Measurements from ENCODE around the gene SNN.

The SNN gene

DNA sequence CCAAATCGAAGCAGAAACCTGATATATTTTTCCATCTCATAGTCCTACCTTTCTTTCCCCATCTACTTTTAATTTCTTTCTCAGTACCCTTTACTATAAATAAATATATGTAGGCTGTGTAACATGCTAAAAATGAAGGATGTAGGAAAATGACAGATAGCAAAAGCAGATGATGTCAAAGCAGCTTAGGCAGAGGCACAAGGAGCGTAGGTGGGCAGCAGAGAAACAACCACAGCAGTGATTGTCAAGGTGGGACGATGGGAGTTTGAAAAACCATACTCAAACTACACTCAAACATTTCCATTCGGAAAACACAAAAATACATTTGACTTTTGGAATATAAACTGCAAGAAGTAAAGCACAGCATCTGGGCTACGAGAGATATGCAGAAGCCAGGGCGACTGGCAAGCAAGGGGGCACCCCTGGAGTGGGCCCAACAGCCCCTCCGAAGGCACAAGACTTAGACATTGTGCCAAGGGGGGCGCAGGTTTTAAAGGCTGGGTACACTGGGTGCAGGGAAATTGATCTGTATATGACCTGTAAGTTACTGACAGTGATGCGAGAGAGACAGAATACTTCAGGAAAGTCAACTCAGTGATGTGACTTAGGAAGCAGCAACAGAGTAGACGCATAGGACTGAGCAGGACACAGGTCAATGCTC lies 31.1 kb downstream of the SNN start:
- Histone ChIP-seq H3K4me3 (ENCODE audit: low read length) (no peak overlapping the region), H3K9ac (ENCODE audit: low read depth, low read length) (no peak overlapping the region), H3K9me3 (replicated peaks; ENCODE audit: low read length) (no peaks in the 10 kb centered on the region), H3K27me3 (ENCODE audit: control insufficient read depth, insufficient read depth, low read length) (no peaks in the 10 kb centered on the region), H3K36me3 (ENCODE audit: insufficient read depth, low read length) (peaks cover 64% of the 10 kb centered on the region), H3K4me2 (ENCODE audit: low read length) (no peak overlapping the region), H3K4me1 (ENCODE audit: control insufficient read depth, insufficient read depth, low read length) (no peaks in the 10 kb centered on the region)

DNA sequence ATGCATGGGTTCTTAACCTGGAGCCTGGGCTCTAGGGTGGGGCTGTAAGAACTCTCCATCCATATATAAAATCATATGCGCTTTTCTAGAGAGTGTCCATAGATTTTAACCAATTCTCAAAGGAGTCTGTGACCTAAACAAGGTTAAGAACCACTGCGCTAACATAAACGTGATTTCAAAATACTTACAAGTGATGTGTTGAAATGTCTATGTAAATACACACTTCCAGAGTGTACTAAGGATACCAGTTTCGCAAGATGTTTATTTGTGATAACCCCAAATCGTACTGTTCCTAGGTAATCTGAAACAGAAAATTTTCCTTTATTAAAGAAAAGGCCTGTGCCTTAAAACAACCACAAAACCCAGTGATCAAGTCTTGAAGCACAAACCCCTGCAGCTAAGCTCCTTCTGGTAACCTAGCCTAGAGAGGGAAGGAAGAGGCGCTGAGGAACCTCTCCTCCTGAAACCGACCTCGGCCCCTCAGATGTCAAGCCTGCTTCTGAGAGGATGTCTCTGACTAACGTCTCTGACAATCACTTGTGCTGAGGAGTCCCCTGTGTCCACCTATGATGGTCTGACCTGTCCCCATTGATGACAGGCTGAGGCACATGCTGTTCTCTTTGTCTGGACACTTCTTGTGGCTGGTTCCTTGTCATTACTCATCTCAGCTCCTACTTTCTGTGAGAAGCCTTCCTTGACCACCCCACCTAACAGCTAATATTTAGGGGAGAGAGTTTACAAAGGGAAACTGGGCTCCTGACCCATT lies 32.2 kb downstream of the SNN start:
- Histone ChIP-seq H3K4me3 (ENCODE audit: low read length) (no peak overlapping the region), H3K9me3 (replicated peaks; ENCODE audit: low read length) (no peaks in the 10 kb centered on the region), H3K27me3 (ENCODE audit: control insufficient read depth, insufficient read depth, low read length) (no peaks in the 10 kb centered on the region), H3K4me1 (ENCODE audit: control insufficient read depth, insufficient read depth, low read length) (no peaks in the 10 kb centered on the region), H3K4me2 (ENCODE audit: low read length) (no peak overlapping the region), H3K36me3 (ENCODE audit: insufficient read depth, low read length) (peaks cover 59% of the 10 kb centered on the region), H3K9ac (ENCODE audit: low read depth, low read length) (no peak overlapping the region)

DNA sequence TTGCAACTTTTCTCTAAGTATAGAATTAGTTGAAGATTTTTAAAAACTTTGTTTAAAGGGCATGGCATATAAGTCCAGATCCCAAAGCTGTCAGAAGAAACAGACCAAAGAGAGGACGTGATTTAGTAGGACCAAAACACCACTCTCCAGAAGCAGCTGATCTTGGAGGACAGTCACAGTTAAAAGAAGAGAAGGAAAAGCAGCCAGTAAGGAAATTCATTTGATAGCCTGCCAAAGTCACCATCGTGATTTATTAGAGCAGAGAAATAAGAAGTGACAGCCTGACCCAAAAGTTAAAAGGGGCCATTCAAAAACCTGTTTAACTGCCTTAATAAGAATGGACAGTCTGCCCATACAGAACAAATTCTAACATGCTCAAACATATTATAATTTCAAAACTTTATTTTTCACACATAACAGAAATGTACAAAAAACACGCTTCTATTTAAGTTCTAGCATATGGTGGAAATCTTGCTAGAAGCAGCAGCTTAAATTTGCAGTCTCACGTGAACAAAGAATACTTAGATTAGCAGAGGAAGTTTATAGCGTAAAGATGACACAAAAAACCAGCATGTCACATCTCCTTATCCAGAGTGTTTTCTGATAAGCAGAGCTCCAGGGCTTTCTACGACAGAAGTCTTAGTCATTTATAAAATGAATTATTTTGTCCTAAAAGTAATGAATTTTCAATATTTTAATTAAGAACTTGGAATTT lies 37.2 kb downstream of the SNN start:
- Histone ChIP-seq H3K4me3 (ENCODE audit: low read length) (no peak overlapping the region), H3K9me3 (replicated peaks; ENCODE audit: low read length) (no peaks in the 10 kb centered on the region), H3K4me1 (ENCODE audit: control insufficient read depth, insufficient read depth, low read length) (peaks cover 10% of the 10 kb centered on the region), H3K36me3 (ENCODE audit: insufficient read depth, low read length) (peaks cover 25% of the 10 kb centered on the region), H3K9ac (ENCODE audit: low read depth, low read length) (no peak overlapping the region), H3K4me2 (ENCODE audit: low read length) (no peak overlapping the region), H3K27me3 (ENCODE audit: control insufficient read depth, insufficient read depth, low read length) (no peaks in the 10 kb centered on the region)

DNA sequence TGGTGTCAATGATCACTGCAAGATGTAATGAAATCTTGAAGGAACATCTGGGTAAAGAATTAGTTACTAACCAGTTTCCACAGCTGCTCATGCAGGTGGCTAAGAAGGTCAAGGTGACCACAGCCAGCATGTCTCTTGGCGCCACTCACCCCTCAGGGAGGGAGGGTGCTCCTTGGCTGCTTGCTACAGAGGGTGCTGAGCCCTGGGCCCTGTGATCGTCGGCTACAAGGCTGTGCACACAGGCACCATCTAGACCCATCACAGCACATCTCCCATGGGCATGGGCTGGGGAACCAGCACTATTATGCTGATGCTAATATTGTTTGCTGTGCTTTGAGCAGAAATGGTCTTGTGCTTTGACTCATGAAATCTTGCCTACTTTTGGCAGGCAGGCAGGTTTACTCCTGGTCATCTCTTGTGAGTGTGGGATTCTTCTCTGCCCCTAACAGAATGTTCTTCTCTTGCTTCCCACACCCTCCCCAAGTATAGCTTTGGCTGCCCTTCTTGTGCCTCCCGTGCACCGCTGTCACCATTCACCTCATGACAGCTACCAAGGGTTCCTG lies 38.0 kb downstream of the SNN start:
- Histone ChIP-seq H3K4me2 (ENCODE audit: low read length) (no peak overlapping the region), H3K36me3 (ENCODE audit: insufficient read depth, low read length) (peaks cover 20% of the 10 kb centered on the region), H3K27me3 (ENCODE audit: control insufficient read depth, insufficient read depth, low read length) (no peaks in the 10 kb centered on the region), H3K9ac (ENCODE audit: low read depth, low read length) (no peak overlapping the region), H3K4me3 (ENCODE audit: low read length) (no peak overlapping the region), H3K9me3 (replicated peaks; ENCODE audit: low read length) (no peaks in the 10 kb centered on the region), H3K4me1 (ENCODE audit: control insufficient read depth, insufficient read depth, low read length) (peaks cover 10% of the 10 kb centered on the region)

DNA sequence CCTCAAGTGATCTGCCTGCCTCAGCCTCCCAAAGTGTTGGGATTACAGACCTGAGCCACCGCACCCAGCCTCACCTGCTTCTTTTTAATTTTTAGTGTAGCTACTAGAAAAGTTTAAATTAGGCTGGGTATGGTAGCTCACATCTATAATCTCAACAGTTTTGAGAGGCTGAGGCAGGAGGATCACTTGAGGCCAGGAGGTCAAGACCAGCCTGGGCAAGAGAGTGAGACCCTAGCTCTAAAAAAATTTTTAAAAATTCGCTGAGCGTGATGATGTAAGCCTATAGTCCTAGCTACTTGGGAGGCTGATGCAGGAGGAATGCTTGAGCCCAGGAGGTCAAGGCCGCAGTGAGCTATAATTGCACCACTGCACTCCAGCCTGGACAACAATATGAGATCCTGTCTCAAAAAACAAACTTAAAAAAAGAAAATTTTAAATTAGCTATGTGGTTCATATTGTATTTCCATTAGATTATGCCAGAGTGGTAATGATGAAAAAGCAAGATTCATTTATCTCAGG lies 39.5 kb downstream of the SNN start:
- Histone ChIP-seq H3K36me3 (ENCODE audit: insufficient read depth, low read length) (peaks cover 24% of the 10 kb centered on the region), H3K4me1 (ENCODE audit: control insufficient read depth, insufficient read depth, low read length) (peaks cover 10% of the 10 kb centered on the region), H3K9ac (ENCODE audit: low read depth, low read length) (no peak overlapping the region)

DNA sequence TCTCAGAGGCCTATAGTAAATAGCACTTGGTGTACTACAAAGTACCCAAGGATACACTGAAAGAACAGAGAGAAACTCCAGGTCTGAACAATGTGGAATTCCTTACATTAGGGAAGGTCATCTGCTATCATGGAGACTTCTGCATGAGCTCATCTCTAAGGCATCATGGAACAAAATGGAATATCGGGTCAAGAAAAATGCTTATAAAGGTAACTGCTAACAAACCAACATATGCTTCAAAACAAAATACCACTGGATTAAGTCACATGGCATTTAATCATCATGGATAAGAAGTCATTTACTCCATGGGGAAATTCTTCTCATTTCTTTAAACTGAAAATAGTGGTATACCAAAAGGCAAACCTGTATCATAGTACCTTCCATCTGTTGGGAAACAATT lies 40.2 kb downstream of the SNN start:
- Histone ChIP-seq H3K4me1 (ENCODE audit: control insufficient read depth, insufficient read depth, low read length) (peaks cover 10% of the 10 kb centered on the region), H3K4me2 (ENCODE audit: low read length) (no peak overlapping the region), H3K9ac (ENCODE audit: low read depth, low read length) (no peak overlapping the region), H3K4me3 (ENCODE audit: low read length) (no peak overlapping the region), H3K27me3 (ENCODE audit: control insufficient read depth, insufficient read depth, low read length) (no peaks in the 10 kb centered on the region), H3K9me3 (replicated peaks; ENCODE audit: low read length) (no peaks in the 10 kb centered on the region), H3K36me3 (ENCODE audit: insufficient read depth, low read length) (peaks cover 22% of the 10 kb centered on the region)

More for the DNA sequence above, 39.5 kb downstream of the SNN start:
- H3K4me3 ChIP-seq (ENCODE audit: low read length), result no peak overlapping the region
- H3K27me3 ChIP-seq (ENCODE audit: control insufficient read depth, insufficient read depth, low read length), result no peaks in the 10 kb centered on the region
- no peaks in the 10 kb centered on the region for H3K9me3 ChIP-seq (replicated peaks; ENCODE audit: low read length)
- no peak overlapping the region for H3K4me2 ChIP-seq (ENCODE audit: low read length)

DNA sequence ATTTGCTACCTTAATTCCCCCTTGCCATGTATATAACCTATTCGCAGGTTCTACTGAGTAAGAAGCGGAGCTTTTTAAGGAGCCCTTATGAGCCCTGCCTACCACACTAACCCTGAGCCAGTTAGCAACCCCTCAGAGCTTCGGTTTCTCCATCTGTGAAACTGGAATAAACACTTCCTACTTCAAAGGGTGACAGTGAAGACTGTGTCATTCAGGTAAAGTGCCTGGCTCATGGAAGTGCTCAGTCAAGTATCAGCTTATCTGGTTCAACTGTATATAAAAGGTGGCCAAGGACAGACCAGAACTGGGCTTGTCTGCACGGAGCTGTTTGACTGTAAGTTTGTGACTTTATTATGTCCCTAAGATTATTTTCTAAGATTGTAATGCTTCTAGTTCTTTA lies 43.4 kb downstream of the SNN start:
- H3K27me3 ChIP-seq (ENCODE audit: control insufficient read depth, insufficient read depth, low read length), result no peaks in the 10 kb centered on the region
- peaks cover 21% of the 10 kb centered on the region for H3K36me3 ChIP-seq (ENCODE audit: insufficient read depth, low read length)
- no peak overlapping the region for H3K9ac ChIP-seq (ENCODE audit: low read depth, low read length)

DNA sequence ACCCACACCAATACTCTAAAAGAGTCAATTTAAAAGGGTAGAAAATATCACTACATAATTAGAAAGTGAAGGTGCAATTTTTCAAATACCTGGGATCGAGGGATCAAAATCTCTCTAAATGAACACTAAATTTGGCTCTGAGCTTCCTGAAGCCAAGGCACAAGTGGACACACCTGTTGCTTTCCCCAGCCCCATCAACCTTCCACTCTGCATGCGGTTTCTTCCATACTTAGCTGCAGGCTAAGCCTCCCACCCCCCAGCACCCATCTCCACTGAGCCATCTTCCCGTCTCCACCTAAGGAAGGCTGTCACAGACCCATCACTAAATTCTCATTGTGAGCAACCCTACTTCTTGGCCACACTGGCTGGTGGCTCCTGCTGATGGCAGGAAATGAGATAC lies 43.9 kb downstream of the SNN start:
- Histone ChIP-seq H3K27me3 (ENCODE audit: control insufficient read depth, insufficient read depth, low read length) (no peaks in the 10 kb centered on the region), H3K9me3 (replicated peaks; ENCODE audit: low read length) (no peaks in the 10 kb centered on the region), H3K9ac (ENCODE audit: low read depth, low read length) (no peak overlapping the region), H3K4me1 (ENCODE audit: control insufficient read depth, insufficient read depth, low read length) (peaks cover 10% of the 10 kb centered on the region), H3K4me3 (ENCODE audit: low read length) (no peak overlapping the region), H3K4me2 (ENCODE audit: low read length) (no peak overlapping the region), H3K36me3 (ENCODE audit: insufficient read depth, low read length) (peaks cover 21% of the 10 kb centered on the region)

More for the DNA sequence above, 43.4 kb downstream of the SNN start:
- H3K4me2 ChIP-seq (ENCODE audit: low read length), result no peak overlapping the region
- H3K4me1 ChIP-seq (ENCODE audit: control insufficient read depth, insufficient read depth, low read length), result peaks cover 10% of the 10 kb centered on the region
- no peak overlapping the region for H3K4me3 ChIP-seq (ENCODE audit: low read length)
- no peaks in the 10 kb centered on the region for H3K9me3 ChIP-seq (replicated peaks; ENCODE audit: low read length)

DNA sequence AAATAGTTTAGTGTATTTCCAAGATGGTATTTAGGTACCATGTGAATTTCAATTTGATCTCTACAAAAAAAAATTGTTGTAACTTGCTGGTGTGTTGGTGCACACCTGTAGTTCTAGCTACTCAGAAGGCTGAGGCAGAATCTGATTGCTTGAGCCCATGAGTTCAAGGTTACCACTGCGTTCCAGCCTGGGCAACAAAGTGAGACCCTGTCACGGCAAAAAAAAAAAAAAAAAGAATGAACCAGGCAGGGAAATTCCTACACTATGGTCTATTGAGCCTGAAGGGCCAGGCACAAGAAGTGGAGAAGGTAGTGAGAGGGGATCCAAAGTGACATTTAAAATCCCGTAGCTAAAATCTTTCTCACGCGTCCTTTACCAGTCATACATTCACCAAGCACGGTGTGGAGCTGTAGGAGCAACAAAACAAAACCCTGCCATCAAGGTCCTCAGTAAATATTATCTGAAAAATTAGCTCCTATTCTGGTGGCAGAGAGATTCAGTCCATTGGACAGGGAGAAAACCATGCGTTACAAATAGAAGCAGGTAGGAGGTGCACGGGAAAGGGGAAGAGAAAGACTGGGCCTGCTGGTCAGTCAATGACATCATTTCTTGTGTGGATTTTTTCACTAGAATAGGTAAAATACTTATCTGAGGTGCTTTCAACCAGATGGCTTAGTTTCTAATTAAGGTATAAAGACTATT lies 47.1 kb downstream of the SNN start:
- H3K27me3 ChIP-seq (ENCODE audit: control insufficient read depth, insufficient read depth, low read length), result no peaks in the 10 kb centered on the region
- no peak overlapping the region for H3K4me2 ChIP-seq (ENCODE audit: low read length)
- H3K4me3 ChIP-seq (ENCODE audit: low read length), result no peak overlapping the region
- H3K4me1 ChIP-seq (ENCODE audit: control insufficient read depth, insufficient read depth, low read length), result no peaks in the 10 kb centered on the region
- no peak overlapping the region for H3K9ac ChIP-seq (ENCODE audit: low read depth, low read length)
- peaks cover 29% of the 10 kb centered on the region for H3K36me3 ChIP-seq (ENCODE audit: insufficient read depth, low read length)
- no peaks in the 10 kb centered on the region for H3K9me3 ChIP-seq (replicated peaks; ENCODE audit: low read length)

DNA sequence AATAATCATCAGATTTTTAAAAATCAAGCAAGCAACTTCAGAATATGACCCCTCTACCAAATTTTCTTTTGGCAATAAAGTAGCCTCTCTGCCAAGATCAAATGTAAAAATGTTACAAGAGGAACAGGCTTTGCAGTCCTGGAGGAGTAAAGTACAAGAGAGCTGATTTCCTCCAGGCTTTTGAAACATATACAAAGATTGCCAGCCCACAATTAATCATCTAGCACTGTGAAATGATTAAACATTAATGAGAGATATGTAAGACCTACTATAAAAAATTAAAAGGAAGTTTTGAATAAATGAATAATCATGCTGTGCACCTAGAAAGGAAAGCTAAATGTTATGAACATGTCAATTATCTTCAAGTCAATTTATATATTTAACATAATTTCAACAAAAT lies 48.1 kb downstream of the SNN start:
- Histone ChIP-seq H3K27me3 (ENCODE audit: control insufficient read depth, insufficient read depth, low read length) (no peaks in the 10 kb centered on the region), H3K4me2 (ENCODE audit: low read length) (no peak overlapping the region), H3K9me3 (replicated peaks; ENCODE audit: low read length) (no peaks in the 10 kb centered on the region), H3K4me1 (ENCODE audit: control insufficient read depth, insufficient read depth, low read length) (no peaks in the 10 kb centered on the region), H3K36me3 (ENCODE audit: insufficient read depth, low read length) (peaks cover 34% of the 10 kb centered on the region), H3K4me3 (ENCODE audit: low read length) (no peak overlapping the region), H3K9ac (ENCODE audit: low read depth, low read length) (no peak overlapping the region)

DNA sequence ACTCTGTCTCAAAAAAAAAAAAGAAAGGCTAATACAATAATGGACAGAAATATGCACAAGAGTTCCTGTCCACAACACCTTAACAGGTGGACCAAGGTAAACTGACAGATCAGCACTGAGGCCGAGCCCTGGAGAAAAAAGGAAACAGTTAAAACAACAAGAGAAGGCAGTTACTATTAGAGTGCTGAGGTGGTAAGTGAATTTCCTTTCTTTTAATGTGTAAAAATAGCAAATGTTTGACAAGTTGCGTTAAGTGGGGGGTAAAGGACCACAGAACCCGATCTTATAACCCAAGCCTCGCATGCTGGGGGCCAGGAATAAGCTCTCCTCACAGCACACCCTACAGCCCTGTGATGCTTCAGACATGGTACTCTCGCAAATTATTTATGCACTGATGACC lies 49.6 kb downstream of the SNN start:
- Histone ChIP-seq H3K4me3 (ENCODE audit: low read length) (no peak overlapping the region), H3K4me2 (ENCODE audit: low read length) (no peak overlapping the region), H3K36me3 (ENCODE audit: insufficient read depth, low read length) (peaks cover 42% of the 10 kb centered on the region), H3K9ac (ENCODE audit: low read depth, low read length) (no peak overlapping the region), H3K9me3 (replicated peaks; ENCODE audit: low read length) (no peaks in the 10 kb centered on the region), H3K4me1 (ENCODE audit: control insufficient read depth, insufficient read depth, low read length) (no peaks in the 10 kb centered on the region), H3K27me3 (ENCODE audit: control insufficient read depth, insufficient read depth, low read length) (no peaks in the 10 kb centered on the region)
